H1 (cell line): ENCODE measurements around the gene LPP.

ENCODE experiments used
- CBX5 ChIP-seq: fragments of 300-800, 300-1000 bp; sonication (generic); IDR thresholded peaks from 2 replicates; pipeline ENCODE4 v1.7.1; 2016; ENCODE audit warnings: antibody characterized with exemption, low read length, low read depth
- EZH2 ChIP-seq: fragments of 200-600 bp; sonication (generic); IDR thresholded peaks from 2 replicates; pipeline ENCODE4 v1.7.1; 2012; ENCODE audit warnings: low read depth, mild to moderate bottlenecking, moderate library complexity, low read length, inconsistent platforms; ENCODE audit not compliant: severe bottlenecking
- FOSL1 ChIP-seq: IDR thresholded peaks from 2 replicates; pipeline ENCODE4 v1.6.1; 2011; ENCODE audit warnings: mild to moderate bottlenecking, low read depth, low read length, moderate library complexity; ENCODE audit not compliant: insufficient read depth
- JUND ChIP-seq: IDR thresholded peaks from 2 replicates; pipeline ENCODE4 v1.6.1; 2011; ENCODE audit warnings: mild to moderate bottlenecking, improper control_type of control experiment, low read length
- MAFK ChIP-seq: IDR thresholded peaks from 2 replicates; pipeline ENCODE4 v1.6.1; 2012; ENCODE audit warnings: low read depth, mild to moderate bottlenecking, improper control_type of control experiment, low read length
- PHF8 ChIP-seq: fragments of 200-600 bp; sonication (generic); conservative IDR thresholded peaks from 2 replicates; pipeline ENCODE4 v1.7.1; 2012; ENCODE audit warnings: low read depth, mild to moderate bottlenecking, inconsistent platforms, low read length, moderate library complexity
- POLR2A ChIP-seq, 2 experiments: IDR thresholded peaks; 1 replicate in 1 of 2; 2 replicates in 1 of 2; pipeline ENCODE4 v1.6.1; 2011; ENCODE audit warnings: low read depth in 2 of 2, low read length in 2 of 2, mild to moderate bottlenecking in 2 of 2; ENCODE audit errors: control extremely low read depth in 1 of 2
- POLR2AphosphoS5 ChIP-seq: IDR thresholded peaks from 2 replicates; pipeline ENCODE4 v1.6.1; 2011; ENCODE audit warnings: low read depth, low read length
- RFX5 ChIP-seq: IDR thresholded peaks from 2 replicates; pipeline ENCODE4 v1.6.1; 2011; ENCODE audit warnings: low read depth, low read length, improper control_type of control experiment, borderline replicate concordance
- SUZ12 ChIP-seq: fragments of 200-600 bp; sonication (generic); IDR thresholded peaks from 2 replicates; pipeline ENCODE4 v1.6.1; 2012; ENCODE audit warnings: mild to moderate bottlenecking, inconsistent platforms, low read length, moderate library complexity, mixed read lengths
- TBP ChIP-seq: IDR thresholded peaks from 2 replicates; pipeline ENCODE4 v1.6.1; 2011; ENCODE audit warnings: low read depth, low read length, improper control_type of control experiment
- TF ChIP-seq, protein P1 (sequence below), 3 experiments: IDR thresholded peaks; 1 replicate in 2 of 3; 2 replicates in 1 of 3; pipeline versions ENCODE4 v1.5.1 to v1.6.1; 2011; ENCODE audit warnings: low read length in 3 of 3, mild to moderate bottlenecking in 3 of 3, inconsistent platforms in 2 of 3, low read depth in 1 of 3, moderate library complexity in 1 of 3; ENCODE audit not compliant: insufficient read depth in 1 of 3; ENCODE audit errors: control extremely low read depth in 1 of 3
- TF ChIP-seq, protein P2 (sequence below): IDR thresholded peaks from 2 replicates; pipeline ENCODE4 v1.6.1; 2012; ENCODE audit warnings: inconsistent platforms

- no peak for TF ChIP-seq RFX5
- no peak for TF ChIP-seq MAFK
- TF ChIP-seq, protein P1, sequence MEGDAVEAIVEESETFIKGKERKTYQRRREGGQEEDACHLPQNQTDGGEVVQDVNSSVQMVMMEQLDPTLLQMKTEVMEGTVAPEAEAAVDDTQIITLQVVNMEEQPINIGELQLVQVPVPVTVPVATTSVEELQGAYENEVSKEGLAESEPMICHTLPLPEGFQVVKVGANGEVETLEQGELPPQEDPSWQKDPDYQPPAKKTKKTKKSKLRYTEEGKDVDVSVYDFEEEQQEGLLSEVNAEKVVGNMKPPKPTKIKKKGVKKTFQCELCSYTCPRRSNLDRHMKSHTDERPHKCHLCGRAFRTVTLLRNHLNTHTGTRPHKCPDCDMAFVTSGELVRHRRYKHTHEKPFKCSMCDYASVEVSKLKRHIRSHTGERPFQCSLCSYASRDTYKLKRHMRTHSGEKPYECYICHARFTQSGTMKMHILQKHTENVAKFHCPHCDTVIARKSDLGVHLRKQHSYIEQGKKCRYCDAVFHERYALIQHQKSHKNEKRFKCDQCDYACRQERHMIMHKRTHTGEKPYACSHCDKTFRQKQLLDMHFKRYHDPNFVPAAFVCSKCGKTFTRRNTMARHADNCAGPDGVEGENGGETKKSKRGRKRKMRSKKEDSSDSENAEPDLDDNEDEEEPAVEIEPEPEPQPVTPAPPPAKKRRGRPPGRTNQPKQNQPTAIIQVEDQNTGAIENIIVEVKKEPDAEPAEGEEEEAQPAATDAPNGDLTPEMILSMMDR (IDR thresholded peaks at IDR 0.05; ENCODE audit: control extremely low read depth in 1 of 3, insufficient read depth in 1 of 3, low read depth in 1 of 3, low read length in 3 of 3): no peak
- TF ChIP-seq JUND: no peak
- no peak for TF ChIP-seq TBP
- no peak for TF ChIP-seq PHF8
- TF ChIP-seq POLR2AphosphoS5: no peak
- TF ChIP-seq POLR2A (IDR thresholded peaks at IDR 0.05; ENCODE audit: control extremely low read depth in 1 of 2, low read depth in 2 of 2, low read length in 2 of 2): no peak
- no peak for TF ChIP-seq EZH2
- TF ChIP-seq FOSL1: no peak
- no peak for TF ChIP-seq CBX5
- TF ChIP-seq, protein P2, sequence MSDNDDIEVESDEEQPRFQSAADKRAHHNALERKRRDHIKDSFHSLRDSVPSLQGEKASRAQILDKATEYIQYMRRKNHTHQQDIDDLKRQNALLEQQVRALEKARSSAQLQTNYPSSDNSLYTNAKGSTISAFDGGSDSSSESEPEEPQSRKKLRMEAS: no peak
- TF ChIP-seq SUZ12: no peak
Measured at GRCh38 chr3:188490416-188490815, 336.5 kb downstream of the LPP start.
